Stimulated activated CD8-positive, alpha-beta memory T cell treated with anti-CD3 and anti-CD28 coated beads, Interleukin-15, amount 100 ng/mL, for 4 hours (primary cell): Measurements from ENCODE around the gene FBXL17.

Source experiments
- DNase-seq, 2 donors: peaks; one replicate each; pipeline ENCODE4 v3.0.0-alpha.2; 2020; ENCODE audit warnings: low read depth in 2 of 2

FBXL17 gene

GRCh38 chr5:108373426-108373825 is 8.5 kb downstream of the FBXL17 start:
- no peak for DNase-seq

GRCh38 chr5:108372369-108372768 is 9.5 kb downstream of the FBXL17 start:
- DNase-seq: no peak

DNA sequence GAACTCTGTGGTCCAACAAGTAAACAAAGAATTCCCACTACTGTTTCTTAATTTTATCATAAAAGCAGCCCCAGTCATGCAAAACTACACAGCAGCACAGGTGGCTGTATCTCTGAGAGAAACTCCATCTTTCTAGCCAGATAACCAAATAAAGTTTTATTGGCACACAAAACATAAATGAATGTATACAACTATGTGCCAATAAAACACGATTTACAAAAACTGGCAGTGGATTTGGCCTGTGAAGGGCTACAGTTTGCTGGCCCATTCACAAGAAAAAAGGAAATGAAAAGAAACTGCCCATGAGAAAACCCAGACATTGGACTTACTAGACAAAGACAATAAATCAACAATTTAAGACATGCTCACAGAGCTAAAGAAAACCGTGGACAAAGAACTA is 10.6 kb downstream of the FBXL17 start:
- no peak for DNase-seq

DNA sequence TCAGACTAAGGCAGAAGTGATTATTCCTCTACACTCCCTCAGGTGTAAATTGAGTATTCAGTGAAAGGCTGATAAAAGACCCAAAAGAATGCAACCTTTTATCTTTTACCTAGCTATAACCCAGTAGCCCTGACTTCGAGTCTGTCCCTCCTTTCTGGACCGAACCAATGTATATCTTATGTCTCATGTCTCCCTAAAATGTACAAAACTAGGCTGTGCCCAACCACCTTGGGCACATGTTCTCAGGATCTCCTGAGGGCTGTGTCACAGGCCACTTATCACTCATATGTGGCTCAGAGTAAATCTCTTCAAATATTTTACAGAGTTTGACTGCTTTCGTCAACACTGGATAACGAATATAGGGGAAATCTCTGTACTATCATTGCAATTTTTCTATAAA is 12.7 kb downstream of the FBXL17 start:
- no peak for DNase-seq

DNA sequence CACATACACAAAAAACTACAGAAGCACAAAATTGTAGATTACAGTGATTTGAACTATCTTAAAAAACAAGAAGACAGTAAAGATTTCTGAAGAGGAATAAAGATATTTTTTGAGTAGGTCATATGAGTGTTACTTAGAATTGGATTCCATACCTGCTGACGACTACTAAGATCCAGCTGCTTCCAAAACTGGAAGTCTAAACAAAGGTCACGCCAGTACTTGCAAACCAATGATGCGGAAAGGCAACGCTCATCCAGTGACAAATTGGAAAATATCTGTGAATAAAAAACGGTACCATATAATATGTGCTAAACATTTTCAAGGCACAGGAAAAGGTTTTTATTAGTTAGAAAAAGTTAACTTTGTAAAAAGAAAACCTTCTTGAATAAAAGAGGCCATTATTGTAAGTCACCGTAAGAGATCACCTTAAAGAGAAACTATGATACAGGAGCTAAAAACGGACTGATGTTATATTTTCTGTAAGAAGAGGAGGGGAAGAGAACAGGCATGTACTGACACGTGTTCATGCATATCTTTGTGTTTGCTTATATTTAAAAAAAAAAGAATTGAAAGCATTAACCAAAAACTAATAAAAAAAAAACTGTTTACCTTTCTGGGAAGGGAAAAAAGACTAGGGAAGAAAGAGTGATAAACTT is 14.1 kb downstream of the FBXL17 start:
- no peak for DNase-seq

- no peak for DNase-seq
Measured at GRCh38 chr5:108366500-108366899, 15.4 kb downstream of the FBXL17 start.

DNA sequence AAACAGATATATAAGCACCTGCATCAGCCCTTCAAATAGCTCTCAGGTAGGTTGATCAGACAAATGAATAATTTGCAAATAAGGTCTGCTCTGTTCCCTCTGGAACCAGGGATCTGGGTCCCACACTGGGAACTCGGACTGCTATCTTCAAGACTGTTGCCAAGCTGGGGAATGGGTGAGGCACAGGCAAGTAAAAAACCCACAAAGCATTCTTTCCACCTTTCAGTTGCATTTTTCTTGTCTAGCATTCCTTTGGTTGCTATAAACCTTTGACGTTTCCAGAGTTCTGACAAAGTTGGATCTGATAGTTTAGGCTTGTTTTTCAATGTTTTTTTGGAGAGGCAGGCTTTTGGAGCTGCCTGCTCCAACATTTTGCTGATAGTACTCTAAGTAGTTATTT is 20.1 kb downstream of the FBXL17 start:
- no peak for DNase-seq

- no peak for DNase-seq
Measured at GRCh38 chr5:108361239-108361638, 20.7 kb downstream of the FBXL17 start.

DNA sequence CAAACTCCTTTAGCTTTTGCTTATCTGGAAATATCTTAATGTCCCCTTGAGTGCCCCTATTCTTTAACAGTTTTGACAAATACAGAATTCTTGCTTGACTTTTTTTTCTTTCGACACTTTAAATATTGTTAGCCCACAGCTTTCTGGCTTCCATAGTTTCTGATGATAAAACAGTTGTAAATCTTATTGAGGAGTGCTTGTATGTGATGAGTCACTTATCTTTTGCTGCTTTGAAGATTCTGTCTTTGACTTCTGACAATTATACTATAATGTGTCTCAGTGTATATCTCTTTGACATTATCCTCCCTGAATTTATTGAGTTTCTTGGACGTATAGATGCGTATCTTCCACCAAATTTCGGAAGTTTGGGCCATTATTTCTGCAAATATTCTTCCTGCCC is 21.6 kb downstream of the FBXL17 start:
- DNase-seq: no peak

- no peak for DNase-seq
Measured at GRCh38 chr5:108356286-108356685, 25.6 kb downstream of the FBXL17 start.

GRCh38 chr5:108353087-108353486 is 28.8 kb downstream of the FBXL17 start:
- DNase-seq: no peak

DNA sequence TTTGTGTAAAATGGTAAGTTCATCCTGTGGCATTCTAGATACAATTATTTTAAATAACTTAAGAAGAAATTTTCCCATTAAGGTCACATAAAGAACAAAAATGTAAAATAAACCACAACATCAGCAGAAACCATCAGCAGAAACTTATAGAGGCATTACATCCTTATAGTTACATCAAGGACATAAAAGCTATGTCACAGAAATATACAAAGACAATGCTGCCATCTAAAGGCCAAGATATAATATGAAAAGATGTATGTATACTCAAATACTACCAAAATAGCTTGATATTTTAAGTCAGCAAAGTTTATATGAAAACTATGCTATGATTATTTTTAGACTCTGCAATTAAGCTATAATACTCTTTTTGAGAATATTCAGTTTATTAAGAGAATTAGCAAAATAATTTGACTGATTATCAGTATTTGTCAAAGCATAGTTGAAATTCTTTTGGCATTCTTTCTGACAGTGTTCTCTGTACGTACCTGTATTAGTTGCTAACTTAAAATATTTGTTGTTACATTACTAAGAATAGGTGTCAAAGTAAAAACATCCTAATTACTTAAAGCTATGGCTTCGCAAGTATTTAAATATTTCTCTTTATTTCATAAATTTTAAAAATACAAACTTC is 36.2 kb downstream of the FBXL17 start:
- DNase-seq: no peak

- no peak for DNase-seq
Measured at GRCh38 chr5:108344103-108344822, 37.6 kb downstream of the FBXL17 start.

- DNase-seq: no peak
Measured at GRCh38 chr5:108341866-108342265, 40.0 kb downstream of the FBXL17 start.

DNA sequence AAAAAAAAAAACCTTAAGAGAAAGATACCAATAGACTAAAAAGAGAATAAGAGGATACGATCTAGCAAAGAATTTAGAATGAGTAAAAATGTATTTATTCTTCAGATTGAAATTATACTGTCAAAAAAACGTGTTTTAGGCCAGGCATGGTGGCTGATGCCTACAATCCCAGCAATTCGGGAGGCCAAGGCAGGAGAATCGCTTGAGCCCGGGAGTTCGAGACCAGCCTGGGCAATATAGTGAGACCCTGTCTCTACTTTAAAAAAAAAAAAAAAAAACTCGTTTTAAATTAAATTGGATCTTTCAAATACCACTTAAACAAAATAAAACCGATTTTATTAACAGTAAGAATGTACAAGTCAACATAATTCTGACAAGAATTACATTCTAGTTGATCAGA is 41.8 kb downstream of the FBXL17 start:
- no peak for DNase-seq

DNA sequence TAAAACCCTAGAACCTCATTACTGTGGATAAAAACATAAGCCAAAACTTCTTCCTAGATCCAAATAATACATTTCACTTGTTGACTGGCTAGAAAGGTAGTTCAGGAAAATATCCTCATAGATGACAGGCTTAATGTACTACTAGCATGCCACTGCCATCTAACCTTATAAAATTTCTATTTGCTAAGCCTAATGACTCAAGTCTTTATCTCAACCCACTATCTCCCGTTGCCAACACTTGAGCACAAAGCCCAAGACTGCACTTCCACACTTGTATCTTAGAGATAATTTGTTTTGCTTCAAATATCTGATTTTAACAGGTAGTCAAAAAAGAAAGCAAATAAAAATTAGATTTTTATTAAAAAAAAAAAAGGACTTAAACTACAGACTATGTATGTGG is 42.7 kb downstream of the FBXL17 start:
- DNase-seq: no peak

GRCh38 chr5:108334225-108334624 is 47.7 kb downstream of the FBXL17 start:
- no peak for DNase-seq

GRCh38 chr5:108326982-108327381 is 54.9 kb downstream of the FBXL17 start:
- no peak for DNase-seq

DNA sequence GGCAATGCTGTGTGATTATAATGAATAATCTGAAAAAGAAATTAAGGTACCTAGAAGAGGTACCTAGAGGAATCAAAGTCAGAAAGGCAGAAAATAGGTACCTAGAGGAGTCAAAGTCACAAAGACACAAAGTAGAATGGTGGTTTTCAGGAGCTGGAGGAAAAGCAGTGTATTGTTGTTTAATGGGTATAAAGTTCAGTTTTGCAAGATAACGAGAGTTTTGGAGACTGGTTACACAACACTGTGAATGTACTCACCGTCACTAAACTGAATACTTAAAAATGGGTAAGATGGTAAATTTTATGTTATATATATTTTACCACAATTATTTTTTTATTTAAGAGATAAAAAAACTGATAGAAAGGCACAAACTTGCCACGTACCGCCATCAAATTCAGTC is 57.0 kb downstream of the FBXL17 start:
- DNase-seq: no peak

GRCh38 chr5:108321341-108321740 is 60.6 kb downstream of the FBXL17 start:
- DNase-seq: no peak

- no peak for DNase-seq
Measured at GRCh38 chr5:108320231-108320630, 61.7 kb downstream of the FBXL17 start.

DNA sequence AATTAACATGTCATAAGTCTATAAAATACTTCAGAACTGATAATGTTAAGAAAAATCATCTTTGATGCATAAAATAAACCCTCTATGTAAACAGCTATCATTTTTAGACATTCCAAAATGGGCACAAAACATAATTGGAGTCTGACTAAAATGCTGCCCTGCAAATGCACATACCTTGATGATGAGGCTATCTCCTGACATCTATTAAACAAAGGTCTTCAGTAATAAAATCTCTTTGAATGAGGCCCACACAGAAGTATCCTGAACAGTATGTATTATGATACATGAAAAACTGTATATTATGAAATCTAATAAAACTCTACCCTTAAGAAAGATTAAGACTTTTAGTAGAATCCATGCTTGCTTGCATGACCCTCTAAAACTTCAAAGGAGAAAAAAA is 66.1 kb downstream of the FBXL17 start:
- no peak for DNase-seq

DNA sequence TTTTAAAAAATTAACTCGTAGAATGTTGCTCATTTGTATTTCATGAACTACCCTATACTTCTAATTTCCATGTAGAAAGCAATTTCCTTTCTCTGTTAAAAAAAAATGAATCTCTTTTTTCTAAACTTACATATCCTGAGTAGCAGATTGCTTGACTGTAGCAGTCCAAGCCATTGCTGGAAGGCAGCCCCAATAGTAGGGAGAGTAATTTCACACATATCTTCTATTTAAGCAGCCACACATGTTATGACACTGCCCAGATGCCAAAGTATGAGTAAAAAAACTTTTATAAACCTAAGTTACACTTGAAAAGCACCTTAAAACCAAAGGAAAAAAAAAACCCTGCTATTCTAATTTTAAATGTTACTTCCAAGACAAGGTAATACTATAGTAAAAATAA is 69.6 kb downstream of the FBXL17 start:
- no peak for DNase-seq
